Suppressor macrophage treated with lipopolysaccharide for 1 hour (primary cell): ENCODE data around the gene ANKRD13D.

Experiments
- DNase-seq, 3 donors: peaks; one replicate each; pipeline ENCODE4 v3.0.0-alpha.2; 2020 to 2022

Gene ANKRD13D

GRCh38 chr11:67286621-67287333, 2.3 kb upstream of the ANKRD13D start:
- DNase-seq, result peak; percentile 89 to 94 (median 92)

- no peak for DNase-seq
These were observed 1.5 kb upstream of the ANKRD13D start for GRCh38 chr11:67287355-67288197.

- peak in 1 of 3 donors; percentile 33 for DNase-seq
These were observed 978 bp upstream of the ANKRD13D start for GRCh38 chr11:67288198-67288451.

GRCh38 chr11:67288452-67289225, 464 bp upstream of the ANKRD13D start:
- DNase-seq, result peak; percentile 96 to 97 (median 96)

- DNase-seq, result peak; percentile 38 to 60 (median 50)
These were observed 762 bp downstream of the ANKRD13D start for GRCh38 chr11:67289651-67290479.

GRCh38 chr11:67290801-67291200, 1.7 kb downstream of the ANKRD13D start:
- no peak for DNase-seq

- DNase-seq, result no peak
These were observed 2.6 kb downstream of the ANKRD13D start for GRCh38 chr11:67291481-67292381.

- DNase-seq, result no peak
These were observed 3.6 kb downstream of the ANKRD13D start for GRCh38 chr11:67292671-67293070.

GRCh38 chr11:67293090-67293489, 4.0 kb downstream of the ANKRD13D start:
- peak; percentile 71 to 93 (median 83) for DNase-seq

GRCh38 chr11:67295846-67296245, 6.7 kb downstream of the ANKRD13D start:
- DNase-seq, result no peak

- no peak for DNase-seq
These were observed 9.7 kb downstream of the ANKRD13D start for GRCh38 chr11:67298786-67299185.

- DNase-seq, result no peak
These were observed 10.5 kb downstream of the ANKRD13D start for GRCh38 chr11:67299471-67300191.

GRCh38 chr11:67300256-67300755, 11.2 kb downstream of the ANKRD13D start:
- no peak for DNase-seq

GRCh38 chr11:67300756-67301312, 11.7 kb downstream of the ANKRD13D start:
- DNase-seq, result no peak

- no peak for DNase-seq
These were observed 12.3 kb downstream of the ANKRD13D start for GRCh38 chr11:67301313-67301921.

- DNase-seq, result peak; percentile 45 to 60 (median 56)
These were observed 12.9 kb downstream of the ANKRD13D start for GRCh38 chr11:67301951-67302516.

GRCh38 chr11:67302571-67303131, 13.5 kb downstream of the ANKRD13D start:
- DNase-seq, result peak; percentile 48 to 64 (median 50)

- DNase-seq, result peak; percentile 59 to 84 (median 71)
These were observed 14.2 kb downstream of the ANKRD13D start, which contains the start of gene SSH3 for GRCh38 chr11:67303132-67303834. Gene SSH3, plus strand, starts transcription at chr11:67303530. Its CDS starts 96 bp downstream, at chr11:67303626.
